Middle frontal gyrus (tissue), 1 donor: ENCODE data around the gene UPK1A.
"Not testable (repeated sequence)": the region's sequence is repeated elsewhere in the genome, so short reads cannot be mapped to it uniquely, and the experiment has no call there.

Source experiments
- DNase-seq: peaks from one replicate; pipeline ENCODE4 v3.0.0-alpha.2; 2015; ENCODE audit warnings: low spot score; ENCODE audit errors: extremely low spot score

Gene UPK1A

GRCh38 chr19:35689836-35690235, 23.5 kb downstream of the UPK1A start:
- no peak for DNase-seq

- DNase-seq: not testable (repeated sequence)
Observed at GRCh38 chr19:35691106-35691505, 24.8 kb downstream of the UPK1A start.

- DNase-seq: no peak
Observed at GRCh38 chr19:35692010-35692409, 25.7 kb downstream of the UPK1A start.

GRCh38 chr19:35693422-35693821, 27.1 kb downstream of the UPK1A start:
- no peak for DNase-seq

GRCh38 chr19:35693835-35694599, 27.7 kb downstream of the UPK1A start:
- peak; percentile 65 for DNase-seq

- DNase-seq: no peak
Observed at GRCh38 chr19:35695895-35696422, 29.6 kb downstream of the UPK1A start.

- DNase-seq: no peak
Observed at GRCh38 chr19:35696835-35697234, 30.5 kb downstream of the UPK1A start.

GRCh38 chr19:35702223-35703012, 36.1 kb downstream of the UPK1A start:
- DNase-seq: peak; percentile 98

GRCh38 chr19:35703343-35703742, 37.0 kb downstream of the UPK1A start:
- DNase-seq: no peak

GRCh38 chr19:35704218-35704617, 37.9 kb downstream of the UPK1A start, which contains the start of gene ZBTB32:
Gene ZBTB32 (plus strand): TSS chr19:35704558. CDS start chr19:35714627, 10,069 bp downstream.
- DNase-seq: no peak

- DNase-seq: no peak
Observed at GRCh38 chr19:35708391-35708790, 42.1 kb downstream of the UPK1A start.

GRCh38 chr19:35710784-35711723, 44.7 kb downstream of the UPK1A start:
- DNase-seq: no peak

- DNase-seq: no peak
Observed at GRCh38 chr19:35712567-35713505, 46.5 kb downstream of the UPK1A start.

- no peak for DNase-seq
Observed at GRCh38 chr19:35713506-35713850, 47.2 kb downstream of the UPK1A start.

- DNase-seq: no peak
Observed at GRCh38 chr19:35713904-35714495, 47.7 kb downstream of the UPK1A start.

- DNase-seq: no peak
Observed at GRCh38 chr19:35714601-35715354, 48.5 kb downstream of the UPK1A start.

- DNase-seq: no peak
Observed at GRCh38 chr19:35715355-35715809, 49.1 kb downstream of the UPK1A start.

- DNase-seq: no peak
Observed at GRCh38 chr19:35715981-35716800, 49.9 kb downstream of the UPK1A start.
